ENCODE data around the gene PLEKHG3. TPM values are rescaled to one million over a fixed set of nuclear protein-coding genes. Genes with fewer than 3 reads are reported as not detected.

The PLEKHG3 gene
- total and polyA plus RNA-seq, 2 of the 4 experiments (the other 2 are of a cell fraction) = 8.2 to 8.4 TPM

- no peak overlapping the region for H3K9ac ChIP-seq (ENCODE audit: low read depth, low read length)
- no peak overlapping the region for H4K8ac ChIP-seq (ENCODE audit: low read depth in 2 of 2, low read length in 2 of 2)
- no peak overlapping the region for H2BK120ac ChIP-seq (ENCODE audit: low read depth, low read length)
- peaks cover 4% of the 10 kb centered on the region; the same call in 1 of the 2 replicates for H3K9me1 ChIP-seq (ENCODE audit: insufficient read depth, low read length)
- no peak overlapping the region for H2BK5ac ChIP-seq (ENCODE audit: low read depth, low read length, poor library complexity, severe bottlenecking)
- no peak overlapping the region for H3K14ac ChIP-seq (replicated peaks; ENCODE audit: low read depth, low read length)
- H3K23ac ChIP-seq (ENCODE audit: low read depth, low read length) = no peak overlapping the region
- H2AK5ac ChIP-seq (ENCODE audit: low read depth, low read length) = no peak overlapping the region
- H3K27ac ChIP-seq (ENCODE audit: insufficient read depth, low read length) = no peak overlapping the region
- H3K4me2 ChIP-seq (ENCODE audit: low read depth, low read length) = no peak overlapping the region
- H3K79me1 ChIP-seq (ENCODE audit: low read depth in 1 of 2, low read length in 2 of 2) = peaks cover 9 to 17% of the 10 kb centered on the region in 2 experiments
- no peaks in the 10 kb centered on the region for H3K36me3 ChIP-seq (ENCODE audit: control insufficient read depth, insufficient read depth, low read length)
- H2BK15ac ChIP-seq (ENCODE audit: low read depth, low read length) = no peak overlapping the region
- no peak overlapping the region for H2AFZ ChIP-seq (replicated peaks; ENCODE audit: low read length, poor library complexity)
- ChIA-PET POLR2A (ENCODE audit: unreplicated experiment) (no interaction called here), CTCF (no interaction called here)
- H4K20me1 ChIP-seq (ENCODE audit: insufficient read depth, low read length) = peaks cover 5% of the 10 kb centered on the region
- H3K27me3 ChIP-seq (ENCODE audit: control insufficient read depth, insufficient read depth, low read length) = no peaks in the 10 kb centered on the region
- no peak overlapping the region for H3K4me3 ChIP-seq (ENCODE audit: insufficient read depth, low read depth, low read length)
- H3K4me1 ChIP-seq (ENCODE audit: control insufficient read depth, insufficient read depth, low read length) = no peaks in the 10 kb centered on the region
- dilution Hi-C loops (cut with HindIII; ENCODE audit: low sequenced_read_pairs, unreplicated experiment) (no loop called here), intact Hi-C loops (cut with micrococcal nuclease) (no loop called here), in situ Hi-C loops (cut with MboI; ENCODE audit: low sequenced_read_pairs) (no loop called here)
- no peak overlapping the region for H3K56ac ChIP-seq (ENCODE audit: extremely low read depth, insufficient read depth, low read length)
- DNase-seq = no peak
- H3K18ac ChIP-seq (ENCODE audit: low read depth, low read length) = no peak overlapping the region
- no peak overlapping the region for H2BK20ac ChIP-seq (ENCODE audit: low read depth, low read length)
- H4K5ac ChIP-seq (ENCODE audit: low read depth, low read length) = no peak overlapping the region
- peaks cover 7% of the 10 kb centered on the region for H3K9me3 ChIP-seq (ENCODE audit: control insufficient read depth, insufficient read depth, low read length)
- no TSS peak for BruUV-seq (replicated peaks)
- no peak overlapping the region for H3K4ac ChIP-seq (ENCODE audit: low read depth, low read length)
- TF ChIP-seq SMC3 (IDR thresholded peaks at IDR 0.05; ENCODE audit: low read depth, low read length) = no peak
- no peak for TF ChIP-seq CTCF (conservative IDR thresholded peaks at IDR 0.05; ENCODE audit: low read depth, low read length)
- TF ChIP-seq MAZ (IDR thresholded peaks at IDR 0.05; ENCODE audit: borderline replicate concordance, low read depth, low read length) = no peak
- no peak for TF ChIP-seq CEBPB (IDR thresholded peaks at IDR 0.05; ENCODE audit: low read depth, low read length)
- no peak for TF ChIP-seq NFE2L2 (IDR thresholded peaks at IDR 0.05; ENCODE audit: low read depth, low read length)
- no peak for TF ChIP-seq ELK1 (IDR thresholded peaks at IDR 0.05; ENCODE audit: borderline replicate concordance, low read depth, low read length)
- TF ChIP-seq RFX5 (IDR thresholded peaks at IDR 0.05; ENCODE audit: low read depth, low read length) = no peak
- no peak for TF ChIP-seq POLR2A (IDR thresholded peaks at IDR 0.05; ENCODE audit: low read depth, low read length)
- TF ChIP-seq FOS (IDR thresholded peaks at IDR 0.05; ENCODE audit: low read depth, low read length) = no peak
- no peak for TF ChIP-seq MXI1 (IDR thresholded peaks at IDR 0.05; ENCODE audit: borderline replicate concordance, low read depth, low read length)
- no peak for TF ChIP-seq USF2 (IDR thresholded peaks at IDR 0.05; ENCODE audit: low read depth, low read length)
- ATAC-seq (ENCODE audit: low read depth) = no peak
- no peak overlapping the region for H4K91ac ChIP-seq (ENCODE audit: insufficient read depth, low read depth, low read length)
- no peak overlapping the region for H2AK9ac ChIP-seq (replicated peaks; ENCODE audit: low read depth, low read length, poor library complexity)
These were observed 9.5 kb downstream of the PLEKHG3 start for GRCh38 chr14:64713677-64714076.
